ENCODE measurements around the gene RYR2. TPM values are rescaled to one million over a fixed set of nuclear protein-coding genes. Genes with fewer than 3 reads are reported as not detected.

The RYR2 gene
- total and polyA plus RNA-seq, 2 of the 8 experiments (the other 6 are each of a cell fraction or from before 2014, with no cell fraction given) = 1.3 to 4.4 TPM

DNA sequence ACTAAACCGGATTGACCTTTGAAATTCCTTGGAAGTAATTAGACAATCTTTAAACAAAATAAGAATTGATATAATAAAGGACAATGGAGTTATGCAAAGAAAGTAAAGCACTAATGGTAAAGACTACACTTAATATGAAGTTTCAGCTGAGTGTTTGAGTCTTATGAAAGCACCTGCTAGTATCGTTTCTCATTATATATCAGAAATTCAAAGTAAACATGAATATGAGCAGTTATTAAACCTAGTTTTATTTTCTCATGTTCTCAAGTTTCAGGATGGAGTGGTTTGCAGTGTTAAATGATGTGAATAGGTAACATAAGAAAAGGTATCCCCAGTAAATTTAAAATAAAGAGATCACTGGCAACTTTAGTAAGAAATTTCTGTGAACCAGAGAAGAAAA is 660.2 kb downstream of the RYR2 start:
- Histone ChIP-seq H3K79me1 (ENCODE audit: low read depth, low read length) (no peaks in the 10 kb centered on the region), H2BK5ac (ENCODE audit: low read depth, low read length) (no peak overlapping the region), H2BK15ac (ENCODE audit: low read length) (no peak overlapping the region), H3K79me2 (ENCODE audit: control insufficient read depth in 1 of 2, insufficient read depth in 2 of 2, low read length in 2 of 2) (no peaks in the 10 kb centered on the region), H2BK120ac (replicated peaks; ENCODE audit: low read depth, low read length) (no peak overlapping the region), H2AFZ (ENCODE audit: low read length) (no peak overlapping the region), H3K36me3 (ENCODE audit: control insufficient read depth in 2 of 4, insufficient read depth in 4 of 4, low read length in 3 of 4) (no peaks in the 10 kb centered on the region), H3K23ac (ENCODE audit: insufficient read length) (no peak overlapping the region), H2BK20ac (ENCODE audit: low read length) (no peak overlapping the region), H3K27me3 (replicated peaks in 1 of 4; ENCODE audit: control insufficient read depth in 3 of 4, extremely low read depth in 1 of 4, insufficient read depth in 3 of 4, low read length in 3 of 4) (no peaks in the 10 kb centered on the region), H2BK12ac (ENCODE audit: low read depth, low read length) (no peak overlapping the region), H3K4me2 (ENCODE audit: insufficient read depth in 1 of 2, low read depth in 2 of 2, low read length in 2 of 2) (no peak overlapping the region), H3K18ac (ENCODE audit: extremely low read depth, low read length) (no peak overlapping the region), H4K91ac (replicated peaks; ENCODE audit: insufficient read length, low read length) (no peak overlapping the region), H3K9me3 (ENCODE audit: insufficient read depth in 2 of 2, low read depth in 1 of 2, low read length in 1 of 2) (no peaks in the 10 kb centered on the region), H4K5ac (ENCODE audit: insufficient read length, low read depth, low read length) (no peak overlapping the region), H3K56ac (replicated peaks; ENCODE audit: insufficient read length, low read depth, low read length) (no peak overlapping the region), H3K4me1 (replicated peaks in 1 of 4; ENCODE audit: control insufficient read depth in 3 of 4, insufficient read depth in 4 of 4, low read length in 3 of 4) (no peaks in the 10 kb centered on the region), H3K4me3 (ENCODE audit: extremely low read depth in 1 of 4, insufficient read depth in 2 of 4, low read depth in 3 of 4, low read length in 4 of 4) (no peak overlapping the region), H3K27ac (ENCODE audit: low read depth, low read length) (no peak overlapping the region), H4K8ac (ENCODE audit: extremely low read depth, insufficient read depth, low read length) (no peak overlapping the region), H2AK5ac (ENCODE audit: low read depth, low read length) (no peak overlapping the region), H3K23me2 (ENCODE audit: low read depth, low read length) (no peaks in the 10 kb centered on the region), H3K4ac (replicated peaks; ENCODE audit: insufficient read length, low read depth, low read length) (no peak overlapping the region), H3K9ac (replicated peaks in 1 of 4; ENCODE audit: extremely low read depth in 1 of 4, low read depth in 3 of 4, low read length in 3 of 4) (no peak overlapping the region), H4K20me1 (replicated peaks in 1 of 2; ENCODE audit: control insufficient read depth in 1 of 2, insufficient read depth in 2 of 2, low read length in 2 of 2) (no peaks in the 10 kb centered on the region), H3K14ac (ENCODE audit: insufficient read length) (no peak overlapping the region)
- ChIA-PET POLR2A (ENCODE audit: partially characterized antibody) (no interaction called here), CTCF (ENCODE audit: partially characterized antibody) (interaction anchor here (1.0 kb wide), 1 partner anchor 10 kb away, joined by 3 read pairs; no protein-coding TSS in a partner anchor)
- 90% methylated on average over 2 of the region's 2 CpGs; no CpG with 5 or more reads in 1 of the 2 experiments for WGBS, 2 experiments (ENCODE audit: extremely low coverage in 1 of 2, insufficient coverage in 1 of 2, insufficient read length in 1 of 2, insufficient replicate concordance in 2 of 2, low coverage in 1 of 2, low lambda C conversion rate in 2 of 2, missing lambda C conversion rate in 1 of 2)
- DNase-seq (ENCODE audit: low read depth in 1 of 2, low spot score in 2 of 2) (no peak), FAIRE-seq (no peak)
- TF ChIP-seq EGR1 (IDR thresholded peaks at IDR 0.05; ENCODE audit: borderline replicate concordance, low read depth, low read length) = no peak
